ENCODE results near the gene SF3B4.

- no peak for TF ChIP-seq EZH2phosphoT487 (IDR thresholded peaks at IDR 0.05; ENCODE audit: borderline replicate concordance, low read depth, low read length)
- TF ChIP-seq, protein P1, sequence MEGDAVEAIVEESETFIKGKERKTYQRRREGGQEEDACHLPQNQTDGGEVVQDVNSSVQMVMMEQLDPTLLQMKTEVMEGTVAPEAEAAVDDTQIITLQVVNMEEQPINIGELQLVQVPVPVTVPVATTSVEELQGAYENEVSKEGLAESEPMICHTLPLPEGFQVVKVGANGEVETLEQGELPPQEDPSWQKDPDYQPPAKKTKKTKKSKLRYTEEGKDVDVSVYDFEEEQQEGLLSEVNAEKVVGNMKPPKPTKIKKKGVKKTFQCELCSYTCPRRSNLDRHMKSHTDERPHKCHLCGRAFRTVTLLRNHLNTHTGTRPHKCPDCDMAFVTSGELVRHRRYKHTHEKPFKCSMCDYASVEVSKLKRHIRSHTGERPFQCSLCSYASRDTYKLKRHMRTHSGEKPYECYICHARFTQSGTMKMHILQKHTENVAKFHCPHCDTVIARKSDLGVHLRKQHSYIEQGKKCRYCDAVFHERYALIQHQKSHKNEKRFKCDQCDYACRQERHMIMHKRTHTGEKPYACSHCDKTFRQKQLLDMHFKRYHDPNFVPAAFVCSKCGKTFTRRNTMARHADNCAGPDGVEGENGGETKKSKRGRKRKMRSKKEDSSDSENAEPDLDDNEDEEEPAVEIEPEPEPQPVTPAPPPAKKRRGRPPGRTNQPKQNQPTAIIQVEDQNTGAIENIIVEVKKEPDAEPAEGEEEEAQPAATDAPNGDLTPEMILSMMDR (conservative IDR thresholded peaks at IDR 0.05; ENCODE audit: low read length), result no peak
These were observed 38.8 kb upstream of the SF3B4 start for GRCh38 chr1:149966405-149966804.
